GM12878 (cell line): Measurements from ENCODE around the gene TRIM47. TPM values are rescaled to one million over a fixed set of nuclear protein-coding genes. Genes with fewer than 3 reads are reported as not detected.

Experiments used
- ATAC-seq: fragments of 200-7000 bp; cut with Tn5 transposase; 3 replicates; pipeline ENCODE4 v1.9.1; 2020; ENCODE audit warnings: mild to moderate bottlenecking, moderate library complexity
- BruUV-seq: library from RNA; stranded (reverse); fragments of 400-500 nt; replicated peaks from 2 replicates; lab custom pipeline; 2021; lab: Mats Ljungman, UMichigan
- CTCF ChIA-PET: fragments of 300-600 bp; sonication (Branson Sonifier 250); formaldehyde crosslinking; extraction: SDS; loops from one replicate; lab custom pipeline; 2021; ENCODE audit warnings: inconsistent platforms; lab: Yijun Ruan, JAX
- POLR2A ChIA-PET: fragments of 350-600 bp; formaldehyde crosslinking; extraction: SDS; loops from one replicate; lab custom pipeline; 2021; ENCODE audit warnings: inconsistent platforms; lab: Charles Lee
- RAD21 ChIA-PET: fragments of 300-600 bp; sonication (Branson Sonifier 250); formaldehyde crosslinking; loops from one replicate; lab custom pipeline; 2023; ENCODE audit warnings: antibody characterized with exemption; ENCODE audit not compliant: unreplicated experiment; lab: Charles Lee
- SMC1A ChIA-PET: fragments of 300-600 bp; sonication (Branson Sonifier 250); formaldehyde crosslinking; loops from one replicate; lab custom pipeline; 2023; ENCODE audit not compliant: unreplicated experiment, uncharacterized antibody; lab: Charles Lee
- DNase-seq: peaks from one replicate; pipeline ENCODE4 v3.0.0-alpha.2; 2011; ENCODE audit warnings: low read depth, low spot score
- FAIRE-seq: peaks from 3 replicates; lab custom pipeline; 2011; peaks lifted over from hg19 to GRCh38; lab: Jason Lieb, UNC
- H2AFZ ChIP-seq: 2 replicates; pipeline ENCODE4 v1.6.0; 2011; ENCODE audit warnings: low read depth, low read length, control low read depth; ENCODE audit not compliant: control insufficient read depth
- H3K27ac ChIP-seq: 2 replicates; pipeline ENCODE4 v1.5.1; 2011; ENCODE audit warnings: control low read depth; ENCODE audit not compliant: control insufficient read depth, insufficient read depth
- H3K27me3 ChIP-seq, 2 experiments: replicated peaks in 1 of 2; 2 replicates each; pipeline versions ENCODE4 v1.6.0 to v1.6.1; 2011; ENCODE audit warnings: low read length in 1 of 2; ENCODE audit not compliant: control insufficient read depth in 2 of 2, insufficient read depth in 2 of 2
- H3K36me3 ChIP-seq, 2 experiments: 2 replicates each; pipeline ENCODE4 v1.5.1; 2011; ENCODE audit warnings: low read length in 1 of 2; ENCODE audit not compliant: control insufficient read depth in 2 of 2, insufficient read depth in 2 of 2
- H3K4me1 ChIP-seq: 2 replicates; pipeline ENCODE4 v1.6.1; 2011; ENCODE audit warnings: mild to moderate bottlenecking, low read length, moderate library complexity, mixed read lengths; ENCODE audit not compliant: control insufficient read depth, insufficient read depth
- H3K4me2 ChIP-seq: 2 replicates; pipeline ENCODE4 v1.6.0; 2011; ENCODE audit warnings: control low read depth; ENCODE audit not compliant: control insufficient read depth, insufficient read depth
- H3K4me3 ChIP-seq: fragments of 200-600 bp; sonication (generic); 2 replicates; pipeline ENCODE4 v1.5.1; 2016
- H3K79me2 ChIP-seq: 2 replicates; pipeline ENCODE4 v1.6.0; 2011; ENCODE audit warnings: low read length; ENCODE audit not compliant: control insufficient read depth, insufficient read depth
- H3K9ac ChIP-seq: 2 replicates; pipeline ENCODE4 v1.8.0; 2011; ENCODE audit warnings: low read length, control low read depth, mixed read lengths; ENCODE audit not compliant: control insufficient read depth, insufficient read depth
- H3K9me3 ChIP-seq: replicated peaks from 3 replicates; pipeline ENCODE4 v1.5.1; 2011; ENCODE audit warnings: mild to moderate bottlenecking, low read length; ENCODE audit not compliant: control insufficient read depth, insufficient read depth
- H4K20me1 ChIP-seq: 2 replicates; pipeline ENCODE4 v1.6.0; 2011; ENCODE audit not compliant: control insufficient read depth, insufficient read depth
- MEF2B ChIP-seq: fragments of 450-650 bp; IDR thresholded peaks from 2 replicates; pipeline ENCODE4 v1.6.1; 2018; ENCODE audit warnings: mild to moderate bottlenecking, moderate library complexity; ENCODE audit not compliant: partially characterized antibody, poor library complexity, severe bottlenecking
- MXI1 ChIP-seq: fragments of 150-350 bp; IDR thresholded peaks from 2 replicates; pipeline ENCODE4 v1.6.1; 2011; ENCODE audit warnings: low read depth, mild to moderate bottlenecking, inconsistent platforms, low read length, improper control_type of control experiment
- RELA ChIP-seq: fragments of 450-650 bp; IDR thresholded peaks from 2 replicates; pipeline ENCODE4 v1.8.0; 2014; ENCODE audit warnings: borderline replicate concordance; ENCODE audit not compliant: partially characterized antibody
- ZBED1 ChIP-seq: IDR thresholded peaks from 2 replicates; pipeline ENCODE4 v1.6.1; 2016; ENCODE audit warnings: borderline replicate concordance
- ZNF687 ChIP-seq: fragments of 450-650 bp; IDR thresholded peaks from 2 replicates; pipeline ENCODE4 v1.6.1; 2017; ENCODE audit warnings: mild to moderate bottlenecking, moderate library complexity
- WGBS: methylation state at CpG from one replicate; pipeline ENCODE4 v1.1.6; 2016; ENCODE audit warnings: low lambda C conversion rate; ENCODE audit not compliant: insufficient replicate concordance, insufficient coverage; ENCODE audit errors: missing lambda C conversion rate; 5-methylcytosine and 5-hydroxymethylcytosine counted together
- in situ Hi-C: fragments of 300-500 bp; cut with MboI; formaldehyde crosslinking; loops from 9 replicates; pipeline ENCODE4 v1.14.3; 2018; ENCODE audit warnings: mixed read lengths
- intact Hi-C: fragments of 100-400 bp; cut with micrococcal nuclease; formaldehyde crosslinking; loops from one replicate; pipeline ENCODE4 v1.14.2; 2022; ENCODE audit not compliant: unreplicated experiment
- polyA plus RNA-seq, 11 experiments: library from polyadenylated mRNA; depleted of rRNA in 4 of 11; unstranded in 6 of 11; stranded (reverse) in 5 of 11; fragments of >200 nt; fragmentation: Nextera tagmentation in 4 of 11; fragmentation: Illumina TruSeq in 1 of 11; extraction: Ambion mirVana in 4 of 11; extraction: Trizol in 1 of 11; gene quantifications; 1 replicate in 1 of 11; 2 replicates in 10 of 11; pipeline versions ENCODE4 v1.2.1 to v1.2.3, GENCODE V29; 2011 to 2016; ENCODE audit warnings: inconsistent platforms in 2 of 11, missing spikeins in 2 of 11, low read depth in 1 of 11
- total RNA-seq, 4 experiments: library from RNA; depleted of rRNA in 3 of 4; stranded (reverse); fragments of >200 nt in 3 of 4; fragmentation: Illumina TruSeq in 1 of 4; extraction: Trizol in 1 of 4; gene quantifications; 2 replicates each; pipeline versions ENCODE4 v1.2.1 to v1.2.3, GENCODE V29; 2013 to 2021

TRIM47 gene
- total and polyA plus RNA-seq, 10 of the 15 experiments (the other 5 are each of a cell fraction or from before 2014, with no cell fraction given) = 0.35 to 9.7 (median 5.3) TPM

- intact Hi-C loops = no loop called here
- no peaks in the 10 kb centered on the region; a peak in 2 of 4 replicates for H3K27me3 ChIP-seq
- ChIA-PET POLR2A (no interaction called here), CTCF (no interaction called here), RAD21 (no interaction called here), SMC1A (interaction anchor here (0.6 kb wide), 1 partner anchor 863 kb away, joined by 3 read pairs; no protein-coding TSS in a partner anchor)
- no peak overlapping the region for H3K9ac ChIP-seq
- no peaks in the 10 kb centered on the region for H3K36me3 ChIP-seq
- no peaks in the 10 kb centered on the region for H3K9me3 ChIP-seq
- no peaks in the 10 kb centered on the region for H3K4me1 ChIP-seq
- FAIRE-seq = no peak
- H3K4me3 ChIP-seq = no peak overlapping the region
- 67% methylated on average over 8 of the region's 8 CpGs for WGBS
- no peak overlapping the region for H3K27ac ChIP-seq
- no TSS peak for BruUV-seq
- DNase-seq = no peak
- H3K79me2 ChIP-seq = no peaks in the 10 kb centered on the region
- no peak for TF ChIP-seq RELA
- TF ChIP-seq ZBED1 = no peak
- TF ChIP-seq ZNF687 = no peak
- no peak for TF ChIP-seq MXI1
- TF ChIP-seq MEF2B = no peak
- H2AFZ ChIP-seq = no peak overlapping the region
- H4K20me1 ChIP-seq = no peaks in the 10 kb centered on the region
- H3K4me2 ChIP-seq = no peak overlapping the region
- ATAC-seq = no peak
- in situ Hi-C loops = no loop called here
Observed at GRCh38 chr17:75885431-75885830, 7.0 kb upstream of the TRIM47 start.
